Measurements from ENCODE around the gene OR14C36.

OR14C36 gene

GRCh38 chr1:248393050-248393449, 44.5 kb downstream of the OR14C36 start:
- H3K4me1 ChIP-seq (ENCODE audit: low read depth, poor library complexity, severe bottlenecking) = no peaks in the 10 kb centered on the region

More at GRCh38 chr1:248393050-248393449, 44.5 kb downstream of the OR14C36 start:
- Histone ChIP-seq H3K79me2 (ENCODE audit: insufficient read depth, low read depth) (no peaks in the 10 kb centered on the region), H3K27me3 (ENCODE audit: insufficient read depth, low read depth) (no peaks in the 10 kb centered on the region), H3K4me2 (no peak overlapping the region), H3K36me3 (ENCODE audit: insufficient read depth) (no peaks in the 10 kb centered on the region), H3K27ac (no peak overlapping the region), H4K20me1 (ENCODE audit: insufficient read depth) (no peaks in the 10 kb centered on the region), H2AFZ (ENCODE audit: low read depth) (no peak overlapping the region), H3K4me3 (IDR thresholded peaks at IDR 0.05; ENCODE audit: insufficient read depth, low read depth, low read length) (no peak overlapping the region), H3K9ac (no peak overlapping the region)
- TF ChIP-seq, protein P1, sequence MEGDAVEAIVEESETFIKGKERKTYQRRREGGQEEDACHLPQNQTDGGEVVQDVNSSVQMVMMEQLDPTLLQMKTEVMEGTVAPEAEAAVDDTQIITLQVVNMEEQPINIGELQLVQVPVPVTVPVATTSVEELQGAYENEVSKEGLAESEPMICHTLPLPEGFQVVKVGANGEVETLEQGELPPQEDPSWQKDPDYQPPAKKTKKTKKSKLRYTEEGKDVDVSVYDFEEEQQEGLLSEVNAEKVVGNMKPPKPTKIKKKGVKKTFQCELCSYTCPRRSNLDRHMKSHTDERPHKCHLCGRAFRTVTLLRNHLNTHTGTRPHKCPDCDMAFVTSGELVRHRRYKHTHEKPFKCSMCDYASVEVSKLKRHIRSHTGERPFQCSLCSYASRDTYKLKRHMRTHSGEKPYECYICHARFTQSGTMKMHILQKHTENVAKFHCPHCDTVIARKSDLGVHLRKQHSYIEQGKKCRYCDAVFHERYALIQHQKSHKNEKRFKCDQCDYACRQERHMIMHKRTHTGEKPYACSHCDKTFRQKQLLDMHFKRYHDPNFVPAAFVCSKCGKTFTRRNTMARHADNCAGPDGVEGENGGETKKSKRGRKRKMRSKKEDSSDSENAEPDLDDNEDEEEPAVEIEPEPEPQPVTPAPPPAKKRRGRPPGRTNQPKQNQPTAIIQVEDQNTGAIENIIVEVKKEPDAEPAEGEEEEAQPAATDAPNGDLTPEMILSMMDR (conservative IDR thresholded peaks at IDR 0.05; ENCODE audit: low read depth, low read length) = no peak
